Measurements from ENCODE around the gene MED28.

The MED28 gene

GRCh38 chr4:17670423-17670822 lies 56.0 kb downstream of the MED28 start:
- Histone ChIP-seq H3K9ac (ENCODE audit: low read length) (no peak overlapping the region), H3K9me3 (ENCODE audit: control insufficient read depth, low read depth, low read length) (peaks cover 3% of the 10 kb centered on the region), H3K4me3 (ENCODE audit: low read length) (no peak overlapping the region), H3K36me3 (ENCODE audit: control insufficient read depth, low read depth, low read length) (no peaks in the 10 kb centered on the region), H3K27ac (ENCODE audit: low read length) (no peak overlapping the region), H3K27me3 (ENCODE audit: control insufficient read depth, insufficient read depth, low read length) (no peaks in the 10 kb centered on the region), H3K4me1 (ENCODE audit: control insufficient read depth, low read depth, low read length) (no peaks in the 10 kb centered on the region)

- H3K4me1 ChIP-seq (ENCODE audit: control insufficient read depth, low read depth, low read length) = no peaks in the 10 kb centered on the region
- H3K4me3 ChIP-seq (ENCODE audit: low read length) = no peak overlapping the region
- H3K27me3 ChIP-seq (ENCODE audit: control insufficient read depth, insufficient read depth, low read length) = no peaks in the 10 kb centered on the region
- H3K36me3 ChIP-seq (ENCODE audit: control insufficient read depth, low read depth, low read length) = no peaks in the 10 kb centered on the region
- H3K27ac ChIP-seq (ENCODE audit: low read length) = no peak overlapping the region
- H3K9ac ChIP-seq (ENCODE audit: low read length) = no peak overlapping the region
- H3K9me3 ChIP-seq (ENCODE audit: control insufficient read depth, low read depth, low read length) = no peaks in the 10 kb centered on the region
These were observed 66.3 kb downstream of the MED28 start for GRCh38 chr4:17680559-17681280.

- H3K36me3 ChIP-seq (ENCODE audit: control insufficient read depth, low read depth, low read length) = no peaks in the 10 kb centered on the region
- H3K27ac ChIP-seq (ENCODE audit: low read length) = no peak overlapping the region
- H3K9me3 ChIP-seq (ENCODE audit: control insufficient read depth, low read depth, low read length) = no peaks in the 10 kb centered on the region
- no peak overlapping the region for H3K4me3 ChIP-seq (ENCODE audit: low read length)
- H3K4me1 ChIP-seq (ENCODE audit: control insufficient read depth, low read depth, low read length) = no peaks in the 10 kb centered on the region
- no peaks in the 10 kb centered on the region for H3K27me3 ChIP-seq (ENCODE audit: control insufficient read depth, insufficient read depth, low read length)
- H3K9ac ChIP-seq (ENCODE audit: low read length) = no peak overlapping the region
These were observed 67.1 kb downstream of the MED28 start for GRCh38 chr4:17681281-17682221.

- no peak overlapping the region for H3K27ac ChIP-seq (ENCODE audit: low read length)
- no peak overlapping the region for H3K9ac ChIP-seq (ENCODE audit: low read length)
- no peaks in the 10 kb centered on the region for H3K9me3 ChIP-seq (ENCODE audit: control insufficient read depth, low read depth, low read length)
- H3K36me3 ChIP-seq (ENCODE audit: control insufficient read depth, low read depth, low read length) = no peaks in the 10 kb centered on the region
- no peak overlapping the region for H3K4me3 ChIP-seq (ENCODE audit: low read length)
- H3K4me1 ChIP-seq (ENCODE audit: control insufficient read depth, low read depth, low read length) = no peaks in the 10 kb centered on the region
- no peaks in the 10 kb centered on the region for H3K27me3 ChIP-seq (ENCODE audit: control insufficient read depth, insufficient read depth, low read length)
These were observed 67.8 kb downstream of the MED28 start for GRCh38 chr4:17682222-17682566.

Measured in iPS-18a (cell line).